Cerebellar cortex (tissue), 1 donor: ENCODE data around the gene RBFA.
"Not testable (repeated sequence)": the region's sequence is repeated elsewhere in the genome, so short reads cannot be mapped to it uniquely, and the experiment has no call there.

Experiments used
- DNase-seq: peaks from one replicate; pipeline ENCODE4 v3.0.0-alpha.2; 2015; ENCODE audit warnings: low spot score

RBFA gene, protein sequence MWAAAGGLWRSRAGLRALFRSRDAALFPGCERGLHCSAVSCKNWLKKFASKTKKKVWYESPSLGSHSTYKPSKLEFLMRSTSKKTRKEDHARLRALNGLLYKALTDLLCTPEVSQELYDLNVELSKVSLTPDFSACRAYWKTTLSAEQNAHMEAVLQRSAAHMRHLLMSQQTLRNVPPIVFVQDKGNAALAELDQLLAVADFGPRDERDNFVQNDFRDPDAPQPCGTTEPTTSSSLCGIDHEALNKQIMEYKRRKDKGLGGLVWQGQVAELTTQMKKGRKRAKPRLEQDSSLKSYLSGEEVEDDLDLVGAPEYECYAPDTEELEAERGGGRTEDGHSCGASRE

DNA sequence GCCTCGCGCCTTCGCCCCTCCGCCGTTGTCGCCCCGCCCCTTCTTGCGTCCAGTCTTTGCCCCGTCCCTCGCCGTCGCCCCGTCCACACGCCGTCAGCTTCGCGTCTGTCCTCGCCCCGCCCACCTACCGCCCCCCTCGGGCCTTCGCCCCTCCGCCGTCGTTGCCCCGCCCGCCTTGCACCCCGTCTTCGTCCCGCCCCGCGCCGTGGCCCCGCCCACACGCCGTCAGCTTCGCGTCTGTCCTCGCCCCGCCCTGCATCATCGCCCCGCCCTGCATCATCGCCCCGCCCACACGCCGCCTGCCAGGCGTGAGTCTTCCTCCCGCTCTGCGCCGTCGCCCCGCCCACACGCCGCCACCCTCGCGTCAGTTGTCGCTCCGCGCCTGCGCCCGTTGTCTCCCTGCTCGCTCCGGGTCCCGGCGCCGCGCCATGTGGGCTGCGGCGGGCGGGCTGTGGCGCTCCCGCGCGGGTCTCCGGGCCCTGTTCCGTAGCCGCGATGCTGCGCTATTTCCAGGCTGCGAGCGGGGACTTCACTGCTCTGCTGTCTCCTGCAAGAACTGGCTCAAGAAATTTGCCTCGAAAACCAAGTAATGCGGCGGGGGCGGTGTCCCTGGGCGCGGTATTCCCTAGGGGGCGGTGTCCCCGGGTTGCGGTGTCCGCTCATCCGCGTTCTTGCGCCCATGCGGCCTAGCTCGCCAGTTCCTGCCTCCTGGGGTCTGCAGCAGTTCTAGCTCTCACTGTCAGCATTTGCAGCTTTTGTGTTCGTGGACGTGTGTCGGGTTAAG lies at the start of gene RBFA:
TSS of gene RBFA (plus strand) at position 367 of the 784 bp plus-strand sequence. CDS start at position 429, 62 bp downstream.
- peak; percentile 97 for DNase-seq

DNA sequence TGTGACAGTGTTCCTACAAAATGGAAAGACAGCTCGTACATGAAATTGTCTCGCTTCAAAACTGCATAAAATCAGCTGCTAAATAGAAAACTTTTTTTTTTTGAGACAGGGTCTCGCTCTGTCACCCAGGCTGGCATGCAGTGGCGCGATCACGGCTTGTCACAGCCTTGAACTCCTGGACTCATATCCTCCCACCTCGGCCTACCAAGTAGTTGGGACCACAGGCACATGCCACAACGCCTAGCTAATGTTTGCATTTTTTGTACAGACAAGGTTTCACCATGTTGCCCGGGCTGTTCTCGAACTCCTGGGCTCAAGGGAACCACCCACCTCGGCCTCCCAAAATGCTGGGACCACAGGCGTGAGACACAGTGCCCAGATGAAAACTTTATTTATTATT lies 49.1 kb upstream of the RBFA start:
- no peak for DNase-seq

DNA sequence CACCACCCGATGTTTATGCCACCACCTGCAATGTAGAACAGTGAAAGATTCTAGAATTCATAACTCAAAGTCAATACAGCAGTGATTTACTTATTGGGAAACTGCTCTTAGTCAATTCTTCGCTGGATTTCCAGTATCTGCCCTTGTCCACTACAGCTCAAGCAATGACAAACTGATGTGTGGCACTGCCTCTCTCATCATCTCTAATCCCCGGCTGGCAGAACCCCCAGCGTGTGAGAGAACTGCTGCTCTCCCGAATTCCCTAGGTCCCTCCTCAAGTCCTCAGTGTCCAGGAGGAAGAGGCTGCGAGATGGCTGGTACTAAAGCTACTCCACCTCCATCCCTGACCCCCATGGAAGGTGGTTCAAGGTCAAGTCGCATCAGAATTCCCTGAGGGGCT lies 47.5 kb upstream of the RBFA start:
- DNase-seq, result no peak

DNA sequence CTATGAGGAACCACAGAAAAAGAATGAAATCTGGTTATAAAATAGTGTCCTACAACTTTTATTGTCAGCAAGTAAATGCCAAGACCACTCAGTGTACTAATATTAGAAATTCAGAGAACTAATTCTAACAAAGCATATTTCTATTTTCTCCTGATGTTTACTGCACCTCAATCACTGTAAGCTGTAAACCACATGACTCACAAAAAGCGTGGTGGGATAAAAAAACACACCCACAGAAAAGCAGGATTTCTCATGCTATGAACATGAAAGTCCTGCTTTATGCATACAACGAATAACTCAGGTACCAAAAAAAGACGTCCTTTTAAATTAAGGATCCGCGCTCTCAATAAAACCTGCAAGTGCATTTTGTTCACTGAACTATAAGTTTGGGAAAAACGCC lies 46.7 kb upstream of the RBFA start:
- DNase-seq, result no peak

DNA sequence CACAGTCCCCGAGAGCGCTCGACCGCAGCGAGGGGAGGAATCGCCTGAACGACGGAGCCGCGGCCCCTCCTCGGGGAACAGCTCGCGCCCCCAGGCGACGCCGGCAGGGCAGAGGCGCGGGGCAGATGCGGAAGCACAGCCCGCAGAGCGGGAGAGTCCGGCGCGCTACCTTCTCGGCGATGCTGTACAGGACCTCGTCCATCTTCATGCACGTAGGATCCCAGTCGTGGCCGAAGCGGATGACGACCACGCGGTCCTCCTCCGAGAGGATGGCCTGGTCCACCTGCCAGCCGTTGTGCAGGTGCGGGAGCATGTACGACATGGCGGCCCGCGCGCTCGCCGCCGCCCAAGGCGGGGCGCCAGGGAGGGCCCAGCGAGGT lies 46.2 kb upstream of the RBFA start:
- no peak for DNase-seq

DNA sequence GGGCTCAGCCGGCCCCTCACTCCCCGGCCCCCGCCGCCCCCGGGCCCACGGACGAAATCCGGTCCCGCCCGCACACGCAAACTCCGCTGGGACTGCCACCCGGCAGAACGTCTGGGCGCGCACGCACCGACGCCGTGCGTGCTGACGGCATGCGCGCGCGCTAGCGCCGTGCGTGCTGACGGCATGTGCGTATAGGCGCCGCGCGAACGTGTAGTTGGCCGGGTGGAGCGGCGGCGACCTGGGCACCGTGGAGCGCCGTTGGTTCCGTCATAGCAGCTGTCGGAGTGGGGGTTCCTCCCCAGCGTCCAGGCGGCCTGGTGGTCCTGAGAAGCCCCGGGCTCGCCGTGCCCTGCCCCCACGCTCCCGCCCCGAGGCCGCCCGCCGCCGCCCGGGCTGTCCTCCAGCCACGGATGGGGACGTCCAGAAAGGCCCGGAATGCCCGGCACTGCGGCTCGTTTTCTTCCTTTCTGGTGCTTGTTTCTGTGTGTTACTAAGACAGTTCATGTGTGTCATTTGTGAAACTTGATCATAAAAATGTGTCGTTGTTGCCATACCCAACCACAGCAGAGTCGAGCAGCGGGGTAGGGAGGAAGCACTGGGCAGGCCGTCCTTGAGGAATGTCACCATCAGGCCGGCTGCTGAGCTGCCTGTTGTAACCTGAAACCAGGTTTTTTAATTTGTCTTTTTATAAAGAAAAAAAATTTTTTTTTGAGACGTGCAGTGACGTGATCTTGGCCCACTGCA lies 45.6 kb upstream of the RBFA start, which contains the start of gene TXNL4A:
TSS of gene TXNL4A (minus strand) at position 113 of the 744 bp plus-strand sequence. CDS start 171 bp downstream, outside the sequence.
- peak; percentile 83 for DNase-seq

DNA sequence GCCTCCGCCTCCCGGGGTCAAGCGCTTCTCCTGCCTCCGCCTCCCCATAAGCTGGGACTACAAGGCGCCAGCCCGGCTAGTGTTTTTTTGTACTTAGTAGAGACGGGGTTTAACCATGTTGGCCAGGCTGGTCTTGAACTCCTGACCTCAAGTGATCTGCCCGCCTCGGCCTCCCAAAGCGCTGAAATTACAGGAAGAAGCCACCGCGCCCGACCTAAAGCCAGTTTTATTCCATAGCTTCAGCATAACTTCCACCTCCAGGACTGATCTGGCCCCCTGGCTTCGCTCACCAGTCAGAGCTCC lies 45.1 kb upstream of the RBFA start:
- no peak for DNase-seq

DNA sequence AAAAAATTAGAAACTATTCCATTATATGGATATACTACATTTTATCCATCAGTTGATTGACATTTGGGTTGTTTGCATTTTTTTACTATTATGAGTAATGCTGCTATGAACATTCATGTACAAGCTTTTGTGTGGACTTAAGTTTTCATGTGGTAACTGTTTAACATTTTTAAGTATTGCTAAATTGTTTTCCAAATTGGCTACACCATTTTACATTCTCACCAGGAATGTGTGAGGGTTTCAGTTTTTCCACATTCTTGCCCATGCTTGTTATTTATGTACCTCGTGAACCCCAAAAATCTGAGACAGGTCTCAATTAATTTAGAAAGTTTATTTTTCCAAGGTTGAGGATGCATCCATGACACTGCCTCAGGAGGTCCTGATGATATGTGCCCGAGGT lies 42.7 kb upstream of the RBFA start:
- DNase-seq, result no peak

DNA sequence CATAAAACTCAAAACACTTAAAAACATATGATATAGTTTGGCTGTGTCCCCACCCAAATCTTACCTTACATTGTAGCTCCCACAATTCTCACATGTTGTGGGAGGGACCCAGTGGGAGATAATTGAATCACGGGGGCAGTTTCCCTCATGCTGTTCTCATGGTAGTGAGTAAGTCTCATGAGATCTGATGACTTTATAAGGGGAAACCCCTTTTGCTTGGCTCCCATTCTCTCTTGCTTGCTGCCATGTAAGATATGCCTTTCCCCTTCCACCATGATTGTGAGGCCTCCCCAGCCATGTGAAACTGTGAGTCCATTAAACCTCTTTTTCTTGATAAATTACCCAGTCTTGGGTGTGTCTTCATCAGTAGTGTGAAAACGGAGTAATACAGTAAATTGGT lies 34.5 kb upstream of the RBFA start:
- DNase-seq, result not testable (repeated sequence)

DNA sequence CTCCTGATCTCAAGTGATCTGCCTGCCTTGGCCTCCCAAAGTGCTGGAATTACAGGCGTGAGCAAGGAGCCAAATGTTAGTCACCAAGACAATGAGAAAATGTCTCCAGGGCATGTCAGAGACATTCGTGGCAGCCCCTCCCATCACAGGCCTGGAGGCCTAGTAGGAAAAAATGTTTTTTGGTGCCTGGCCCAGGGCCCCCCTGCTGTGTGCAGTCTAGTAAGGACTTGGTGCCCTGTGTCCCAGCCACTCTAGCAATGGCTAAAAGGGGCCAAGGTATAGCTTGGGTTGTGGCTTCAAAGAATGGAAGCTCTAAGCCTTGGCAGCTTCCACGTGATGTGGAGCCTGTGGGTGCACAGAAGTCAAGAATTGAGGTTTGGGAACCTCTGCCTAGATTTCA lies 33.4 kb upstream of the RBFA start:
- no peak for DNase-seq

DNA sequence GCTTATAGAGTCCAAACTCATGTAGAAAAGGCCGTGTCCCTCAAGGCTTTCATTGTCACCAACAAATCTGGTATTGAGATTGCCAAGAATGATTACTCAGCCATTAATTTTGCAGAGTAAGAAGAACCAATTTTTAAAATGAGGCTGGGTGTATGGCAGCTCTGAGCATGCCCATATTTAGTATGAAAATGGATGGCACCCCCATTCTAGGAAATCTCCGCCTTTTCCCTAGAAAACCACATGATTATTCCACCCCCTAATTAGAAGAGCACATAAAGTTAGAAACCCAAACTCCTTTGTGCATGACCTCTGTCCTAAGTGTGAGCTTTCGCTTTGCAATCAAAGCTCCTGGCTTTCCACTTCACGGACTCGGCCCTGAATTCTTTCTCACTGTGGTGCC lies 31.8 kb upstream of the RBFA start:
- DNase-seq, result no peak

DNA sequence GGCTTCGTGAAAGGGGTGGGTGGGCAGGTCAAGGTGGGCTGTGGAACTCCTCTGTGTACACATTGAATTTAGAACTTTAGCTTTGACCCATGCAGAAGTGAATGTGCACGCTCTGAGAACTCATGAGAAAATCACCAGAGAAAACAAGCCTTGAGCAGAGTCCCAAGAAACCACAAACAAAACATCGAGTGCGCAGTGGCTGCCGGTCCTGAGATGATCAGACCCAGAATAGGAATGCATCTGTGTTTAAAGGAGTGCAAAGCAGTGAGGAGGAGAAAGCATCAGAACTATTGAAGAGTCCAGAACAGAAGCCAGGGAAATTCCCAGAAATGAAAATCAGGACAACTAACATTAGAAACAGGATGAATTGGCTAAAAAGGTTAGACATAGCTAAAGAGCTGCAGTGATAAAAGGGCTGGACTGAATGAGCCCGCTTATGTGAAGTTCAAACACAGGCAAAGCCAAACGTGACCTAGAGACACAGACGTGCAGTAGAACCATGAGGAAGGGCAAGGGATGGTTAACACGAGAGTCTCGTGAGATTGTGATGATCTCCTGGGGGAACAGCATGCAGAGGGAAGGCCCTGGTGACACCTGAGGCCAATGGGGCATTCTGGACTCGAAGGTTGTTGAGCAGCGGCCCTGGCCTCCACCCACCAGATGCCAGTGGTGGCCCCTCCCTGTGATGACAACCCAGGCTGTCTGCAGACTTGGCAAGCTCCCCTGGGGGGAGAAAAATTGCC lies 29.5 kb upstream of the RBFA start:
- no peak for DNase-seq

DNA sequence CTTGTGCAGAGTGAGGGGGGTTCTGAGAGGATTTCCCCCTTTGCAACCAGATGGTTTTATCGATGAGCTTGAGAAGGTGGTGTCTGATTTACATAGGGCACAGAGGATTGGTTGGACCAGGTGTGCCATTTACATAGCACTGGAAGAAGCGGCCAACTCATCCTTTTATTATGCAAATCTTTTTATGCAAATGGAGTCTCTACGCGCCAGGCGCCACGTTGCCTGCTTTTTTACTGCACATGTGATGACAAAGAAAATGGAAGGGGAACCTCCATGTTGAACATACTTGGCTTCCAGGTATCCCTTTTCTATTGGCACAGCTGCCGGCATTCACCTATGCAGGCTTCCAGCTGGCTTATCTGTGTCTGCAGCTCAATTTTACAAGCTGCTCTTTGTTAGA lies 27.5 kb upstream of the RBFA start:
- DNase-seq, result no peak

DNA sequence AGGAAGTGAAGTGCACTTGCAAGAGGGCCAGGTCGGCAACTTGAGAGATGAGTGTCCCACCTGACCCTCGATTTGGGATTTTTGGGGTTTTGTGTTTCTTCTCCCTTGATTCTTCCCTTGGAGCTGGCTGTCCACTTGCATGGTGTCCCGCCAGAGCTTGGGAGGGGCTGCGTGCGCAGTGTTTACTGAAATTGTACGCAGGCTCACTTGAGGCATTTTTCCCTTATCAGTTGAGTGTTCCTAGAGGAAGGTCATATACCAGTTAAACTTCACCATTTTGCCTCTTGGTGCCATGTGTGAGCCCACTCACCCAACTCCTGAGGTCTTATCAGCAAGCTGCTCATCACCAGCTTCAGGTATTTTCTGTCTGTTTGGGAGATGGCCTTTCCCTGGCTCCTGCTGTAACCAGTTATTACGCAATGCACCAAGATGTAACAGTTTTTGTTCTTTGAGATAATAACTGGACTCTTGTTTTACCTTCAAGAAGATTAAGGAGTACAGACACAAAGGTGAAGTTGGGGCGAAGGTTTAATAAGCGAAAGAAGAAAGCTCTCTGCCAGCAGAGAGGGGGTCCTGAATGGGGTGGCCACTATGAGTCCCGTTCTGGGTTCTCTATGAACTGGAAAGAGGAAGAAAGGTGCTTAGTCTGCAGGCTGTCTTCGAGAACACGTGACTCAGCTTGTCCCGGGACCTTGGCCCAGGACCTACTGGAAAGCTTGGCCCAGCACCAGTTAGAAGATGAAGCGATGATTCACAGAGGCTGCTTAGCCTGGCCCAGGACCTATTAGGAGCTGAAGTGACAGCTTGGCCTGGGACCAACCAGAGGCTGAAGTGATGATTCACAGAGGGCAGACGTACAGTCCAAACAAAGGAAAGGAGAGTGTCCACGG lies 24.3 kb upstream of the RBFA start:
- no peak for DNase-seq

DNA sequence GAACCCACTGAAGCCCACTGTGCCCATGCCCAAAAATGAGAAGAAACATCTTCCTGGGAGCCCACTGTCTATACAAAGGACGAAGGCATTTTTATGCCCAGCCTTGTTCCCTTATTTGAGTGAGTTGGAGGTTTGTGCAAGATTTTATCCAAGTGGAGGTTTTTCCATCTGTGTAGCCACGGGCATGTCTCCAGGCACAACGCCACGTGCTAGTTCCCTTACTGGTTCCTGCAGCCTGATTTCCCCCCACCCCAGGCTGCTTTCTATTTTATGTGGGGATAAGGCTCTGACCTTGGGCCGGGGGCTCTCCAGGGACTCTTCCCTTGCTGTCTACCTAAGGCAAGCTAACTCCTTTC lies 23.7 kb upstream of the RBFA start:
- no peak for DNase-seq

DNA sequence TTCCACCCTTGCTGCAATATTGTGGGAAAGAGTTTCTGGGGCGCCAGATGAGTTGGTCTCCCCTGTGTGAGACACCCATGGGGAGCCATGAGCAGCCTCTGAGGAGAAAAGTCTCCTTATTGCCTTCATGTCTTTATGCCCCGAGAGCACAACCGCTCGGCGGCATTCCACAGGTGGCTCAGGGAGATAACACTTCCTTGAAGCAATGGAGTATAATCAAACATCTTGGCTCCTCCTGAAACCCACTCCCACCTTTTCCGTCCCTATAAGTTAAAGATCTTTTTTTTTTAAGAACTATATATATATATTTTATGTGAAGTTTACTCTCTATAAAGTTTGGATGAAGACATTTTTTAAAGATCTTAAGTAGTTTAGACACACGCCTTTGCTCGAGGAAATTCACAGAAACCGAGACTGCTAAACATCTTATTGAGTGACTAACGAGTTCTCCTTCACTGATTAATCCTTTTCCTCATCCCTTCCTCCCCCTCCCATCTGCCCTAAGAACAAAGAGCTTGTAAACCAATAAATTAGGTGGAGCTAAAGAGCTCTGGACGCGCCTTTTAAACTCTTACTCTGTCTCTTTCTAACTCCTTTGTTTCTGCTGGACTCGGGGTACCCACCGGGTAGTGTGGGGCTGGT lies 22.6 kb upstream of the RBFA start:
- not testable (repeated sequence) for DNase-seq

DNA sequence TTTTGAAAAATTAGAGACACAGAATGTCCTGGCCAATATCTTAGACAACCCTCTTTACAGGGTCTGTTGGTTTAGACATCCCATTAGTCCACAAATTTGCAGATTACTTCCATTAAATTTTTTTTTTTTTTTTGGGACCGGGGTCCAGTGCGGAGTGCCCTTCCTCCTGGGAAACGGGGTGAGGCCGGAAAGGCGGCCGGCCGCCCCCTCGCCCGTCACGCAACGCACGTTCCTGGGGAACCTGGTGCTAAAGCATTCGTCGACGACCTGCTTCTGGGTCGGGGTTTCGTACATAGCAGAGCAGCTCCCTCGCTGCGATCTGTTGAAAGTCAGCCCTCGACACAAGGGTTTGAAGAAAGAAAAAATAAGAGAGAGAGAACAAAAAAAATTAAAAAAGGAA lies 21.5 kb upstream of the RBFA start:
- no peak for DNase-seq

DNA sequence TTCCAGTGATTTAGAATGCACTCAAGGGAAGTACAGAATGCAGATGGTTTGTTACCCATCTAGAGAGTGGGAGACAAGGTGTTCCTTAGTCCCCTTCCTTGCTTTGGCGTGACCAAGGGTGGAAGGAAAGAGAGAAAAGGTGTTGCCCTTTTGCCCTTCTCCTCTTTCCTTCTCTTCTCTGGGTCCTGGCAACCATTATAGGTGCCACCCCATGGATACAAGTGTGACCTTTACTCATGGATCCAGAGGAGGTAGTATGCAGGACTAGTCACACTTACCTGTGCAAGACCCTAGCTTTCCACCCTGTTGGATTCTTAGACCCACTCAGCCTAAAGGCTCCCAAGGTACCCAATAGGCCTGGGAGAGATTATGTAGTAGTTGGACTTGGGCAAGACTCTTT lies 11.6 kb upstream of the RBFA start:
- DNase-seq, result peak; percentile 9

DNA sequence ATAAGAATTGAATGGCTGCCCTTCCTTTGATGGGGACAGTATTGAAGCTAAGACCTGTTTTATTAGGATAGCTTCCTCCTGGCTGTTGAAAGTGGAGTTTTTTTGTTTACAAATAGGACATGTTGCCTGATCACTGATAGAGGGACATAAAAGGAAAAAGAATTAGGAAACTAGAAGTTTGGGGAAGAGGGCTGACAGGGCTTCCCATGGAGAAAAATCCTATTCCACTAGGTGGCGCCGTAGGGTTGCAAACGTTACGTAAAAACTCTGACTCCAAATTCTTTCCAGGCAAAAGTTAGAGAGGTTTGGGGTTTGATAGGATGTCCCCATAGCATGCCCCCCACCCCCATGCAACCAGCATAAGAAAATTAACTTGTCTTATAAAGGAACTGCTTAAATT lies 11.1 kb upstream of the RBFA start:
- no peak for DNase-seq

DNA sequence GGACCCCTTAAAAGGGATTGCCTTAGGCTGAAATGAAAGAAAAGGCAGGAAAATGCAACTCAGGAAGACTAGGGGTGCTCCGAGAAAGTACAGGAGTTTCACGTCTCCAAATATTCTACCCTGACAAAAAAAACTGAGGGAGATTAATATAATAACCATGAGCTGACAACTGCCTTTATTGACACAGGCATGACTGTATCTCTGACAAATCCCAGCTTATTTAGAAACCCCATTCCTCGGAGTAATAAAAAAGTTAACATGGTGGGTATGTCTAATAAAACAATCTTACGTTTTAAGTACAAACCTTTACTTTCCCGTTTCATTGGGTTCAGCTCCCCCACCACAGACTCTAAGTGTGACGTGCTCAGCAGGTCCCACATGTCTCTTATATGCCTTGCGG lies 7.9 kb upstream of the RBFA start:
- DNase-seq, result no peak

DNA sequence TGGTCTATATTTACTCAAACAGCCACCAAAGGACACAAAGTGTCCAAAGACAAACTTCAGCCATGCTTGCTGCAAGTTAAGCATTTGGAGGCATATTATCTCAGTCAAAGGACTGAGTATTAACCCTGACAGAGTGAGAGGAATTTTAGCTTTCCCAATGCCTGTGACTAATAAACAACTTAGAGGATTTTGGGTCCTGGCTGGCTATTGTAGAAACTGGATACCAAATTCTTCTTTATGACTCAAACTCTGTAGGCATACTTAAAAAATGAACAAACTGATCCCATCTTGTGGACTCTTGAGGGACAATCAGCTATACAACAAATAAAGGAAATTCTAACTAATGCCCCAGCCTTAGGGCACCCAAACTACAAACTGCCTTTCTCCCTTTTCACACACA lies 6.5 kb upstream of the RBFA start:
- DNase-seq, result not testable (repeated sequence)
